HepG2 (cell line): Measurements from ENCODE around the gene TBX6. TPM values are rescaled to one million over a fixed set of nuclear protein-coding genes. Genes with fewer than 3 reads are reported as not detected.
A peak's percentile ranks its signal among the peaks of the same experiment; 100 is the strongest.

Experiments
- ATF7-NPFF ChIP-seq: sonication (generic); formaldehyde crosslinking; IDR thresholded peaks from 2 replicates; pipeline ENCODE4 v1.8.1; 2023; ENCODE audit warnings: mild to moderate bottlenecking, low read depth, missing genetic modification reagents, moderate library complexity
- CC2D1A ChIP-seq: sonication (generic); formaldehyde crosslinking; IDR thresholded peaks from 2 replicates; pipeline ENCODE4 v1.8.1; 2023; ENCODE audit warnings: mild to moderate bottlenecking, missing genetic modification reagents
- GZF1 ChIP-seq: sonication (generic); formaldehyde crosslinking; IDR thresholded peaks from 2 replicates; pipeline ENCODE4 v1.5.1; 2020; ENCODE audit warnings: mild to moderate bottlenecking, missing genetic modification reagents
- HIVEP1 ChIP-seq: sonication (generic); formaldehyde crosslinking; IDR thresholded peaks from 2 replicates; pipeline ENCODE4 v1.4.0; 2020; ENCODE audit warnings: mild to moderate bottlenecking, missing genetic modification reagents
- MIXL1 ChIP-seq: IDR thresholded peaks from 2 replicates; pipeline ENCODE4 v1.6.1; 2016
- NFRKB ChIP-seq: fragments of 450-650 bp; IDR thresholded peaks from 2 replicates; pipeline ENCODE4 v1.6.1; 2017
- PCBP1 ChIP-seq: fragments of 200-400 bp; formaldehyde crosslinking; IDR thresholded peaks from 2 replicates; pipeline ENCODE4 v1.6.1; 2017; ENCODE audit warnings: mild to moderate bottlenecking, low read depth, low read length, borderline replicate concordance
- PHF20 ChIP-seq: sonication (generic); formaldehyde crosslinking; IDR thresholded peaks from 2 replicates; pipeline ENCODE4 v1.5.0; 2020; ENCODE audit warnings: mild to moderate bottlenecking, missing genetic modification reagents
- RAD51 ChIP-seq: fragments of 450-650 bp; IDR thresholded peaks from 2 replicates; pipeline ENCODE4 v1.6.1; 2016; ENCODE audit warnings: borderline replicate concordance
- SRSF4 ChIP-seq: fragments of 200-400 bp; formaldehyde crosslinking; IDR thresholded peaks from one replicate; pipeline ENCODE4 v1.6.1; 2018; ENCODE audit warnings: mild to moderate bottlenecking, low read depth, low read length, moderate library complexity; ENCODE audit not compliant: poor library complexity, severe bottlenecking
- ZBTB43 ChIP-seq: sonication (generic); formaldehyde crosslinking; conservative IDR thresholded peaks from 2 replicates; pipeline ENCODE4 v1.4.0; 2020; ENCODE audit warnings: missing genetic modification reagents
- ZNF142 ChIP-seq: sonication (generic); formaldehyde crosslinking; IDR thresholded peaks from 2 replicates; pipeline ENCODE4 v1.4.0; 2020; ENCODE audit warnings: missing genetic modification reagents
- ZNF276 ChIP-seq: sonication (generic); formaldehyde crosslinking; IDR thresholded peaks from 2 replicates; pipeline ENCODE4 v1.4.0; 2020; ENCODE audit warnings: mild to moderate bottlenecking, low read depth, missing genetic modification reagents
- ZNF292 ChIP-seq: sonication (generic); formaldehyde crosslinking; IDR thresholded peaks from 2 replicates; pipeline ENCODE4 v1.8.1; 2022; ENCODE audit warnings: mild to moderate bottlenecking, low read depth, missing genetic modification reagents, borderline replicate concordance
- ZNF343 ChIP-seq: sonication (generic); formaldehyde crosslinking; IDR thresholded peaks from 2 replicates; pipeline ENCODE4 v1.4.0; 2020; ENCODE audit warnings: mild to moderate bottlenecking, missing genetic modification reagents
- ZNF350 ChIP-seq: sonication (generic); formaldehyde crosslinking; IDR thresholded peaks from 2 replicates; pipeline ENCODE4 v1.4.0; 2020; ENCODE audit warnings: mild to moderate bottlenecking, low read depth, missing genetic modification reagents, borderline replicate concordance
- ZNF484 ChIP-seq: sonication (generic); formaldehyde crosslinking; IDR thresholded peaks from 2 replicates; pipeline ENCODE4 v1.5.1; 2020; ENCODE audit warnings: mild to moderate bottlenecking, low read depth, missing genetic modification reagents, borderline replicate concordance
- ZNF552 ChIP-seq: sonication (generic); formaldehyde crosslinking; IDR thresholded peaks from 2 replicates; pipeline ENCODE4 v1.9.0; 2022; ENCODE audit warnings: missing genetic modification reagents, mild to moderate bottlenecking, borderline replicate concordance
- ZNF562 ChIP-seq: sonication (generic); formaldehyde crosslinking; IDR thresholded peaks from 2 replicates; pipeline ENCODE4 v1.8.0; 2022; ENCODE audit warnings: missing genetic modification reagents, borderline replicate concordance
- ZNF569 ChIP-seq: sonication (generic); formaldehyde crosslinking; IDR thresholded peaks from 2 replicates; pipeline ENCODE4 v1.5.0; 2020; ENCODE audit warnings: mild to moderate bottlenecking, missing genetic modification reagents, moderate library complexity, borderline replicate concordance
- ZNF580 ChIP-seq: IDR thresholded peaks from 2 replicates; pipeline ENCODE4 v1.6.1; 2016; ENCODE audit warnings: low read depth, borderline replicate concordance
- polyA plus RNA-seq, 8 experiments: library from polyadenylated mRNA; depleted of rRNA in 3 of 8; stranded (reverse) in 7 of 8; unstranded in 1 of 8; fragments of >200 nt; fragmentation: Illumina TruSeq in 4 of 8; extraction: Trizol in 4 of 8; gene quantifications; 2 replicates each; pipeline versions ENCODE4 v1.2.1 to v1.2.3, GENCODE V29; 2011 to 2016; ENCODE audit warnings: low read depth in 4 of 8, missing spikeins in 1 of 8, mixed read lengths in 1 of 8; ENCODE audit not compliant: insufficient read depth in 1 of 8
- total RNA-seq, 5 experiments: library from RNA; depleted of rRNA; stranded (reverse); fragments of >200 nt; fragmentation: Illumina TruSeq; extraction: Trizol; gene quantifications; 2 replicates each; pipeline ENCODE4 v1.2.3, GENCODE V29; 2016; ENCODE audit warnings: low read depth in 1 of 5

TBX6 gene
- total and polyA plus RNA-seq, 2 of the 13 experiments (the other 11 are each of a cell fraction or from before 2014, with no cell fraction given), result 0.24 to 0.42 TPM

- TF ChIP-seq ZNF552 (CRISPR knock-in tag) (no peak), ZNF276 (no peak), RAD51 (no peak), MIXL1 (CRISPR knock-in tag) (no peak), NFRKB (no peak), ZNF569 (no peak), ZNF350 (CRISPR knock-in tag) (no peak; the same call in 1 of the 2 replicates), SRSF4 (no peak), ZNF562 (no peak), ZNF292 (CRISPR knock-in tag) (no peak), ATF7-NPFF (CRISPR knock-in tag) (no peak), ZNF343 (no peak), PCBP1 (0 out of 2 replicates have a peak, but pooled peaks have one; percentile 55), ZNF142 (CRISPR knock-in tag) (no peak), PHF20 (CRISPR knock-in tag) (no peak), ZNF484 (CRISPR knock-in tag) (no peak), ZNF580 (CRISPR knock-in tag) (no peak), ZBTB43 (CRISPR knock-in tag) (no peak), GZF1 (CRISPR knock-in tag) (no peak), HIVEP1 (CRISPR knock-in tag) (peak; percentile 65; the same call in 1 of the 2 replicates), CC2D1A (CRISPR knock-in tag) (no peak)
These were observed 953 bp downstream of the TBX6 start (continued) for GRCh38 chr16:30090610-30091331.
